Stimulated activated CD8-positive, alpha-beta memory T cell treated with anti-CD3 and anti-CD28 coated beads, Interleukin-2, amount 100 ng/mL, for 48 hours (primary cell): ENCODE data around the gene ELAC2.

ENCODE experiments used
- DNase-seq, 2 donors: peaks; one replicate each; pipeline ENCODE4 v3.0.0-alpha.2; 2020; ENCODE audit warnings: low read depth in 2 of 2

Gene ELAC2

GRCh38 chr17:13017655-13018459 lies at the start of gene ELAC2:
Gene ELAC2, minus strand, starts transcription at chr17:13018027. Its CDS starts 80 bp downstream, at chr17:13017947.
- peak; percentile 93 for DNase-seq

- DNase-seq, result no peak
Observed at GRCh38 chr17:13065032-13065431, 47.2 kb upstream of the ELAC2 start.

GRCh38 chr17:13055131-13055530 lies 37.3 kb upstream of the ELAC2 start:
- DNase-seq, result no peak

GRCh38 chr17:13054666-13055065 lies 36.8 kb upstream of the ELAC2 start:
- no peak for DNase-seq

- no peak for DNase-seq
Observed at GRCh38 chr17:13051915-13052314, 34.1 kb upstream of the ELAC2 start.

GRCh38 chr17:13047011-13047606 lies 29.3 kb upstream of the ELAC2 start:
- DNase-seq, result no peak

- no peak for DNase-seq
Observed at GRCh38 chr17:13046361-13046760, 28.5 kb upstream of the ELAC2 start.

GRCh38 chr17:13044572-13045065 lies 26.8 kb upstream of the ELAC2 start:
- no peak for DNase-seq

GRCh38 chr17:13038931-13039665 lies 21.3 kb upstream of the ELAC2 start:
- DNase-seq, result no peak

- DNase-seq, result no peak
Observed at GRCh38 chr17:13036751-13037150, 18.9 kb upstream of the ELAC2 start.

GRCh38 chr17:13035420-13035819 lies 17.6 kb upstream of the ELAC2 start:
- no peak for DNase-seq

GRCh38 chr17:13031718-13032350 lies 14.0 kb upstream of the ELAC2 start:
- peak; percentile 23 to 26 for DNase-seq

- DNase-seq, result peak in 1 of 2 donors; percentile 5
Observed at GRCh38 chr17:13030459-13031300, 12.9 kb upstream of the ELAC2 start.

- no peak for DNase-seq
Observed at GRCh38 chr17:13030056-13030455, 12.2 kb upstream of the ELAC2 start.

GRCh38 chr17:13029340-13029739 lies 11.5 kb upstream of the ELAC2 start:
- DNase-seq, result no peak

GRCh38 chr17:13027246-13027645 lies 9.4 kb upstream of the ELAC2 start:
- no peak for DNase-seq

GRCh38 chr17:13025687-13026086 lies 7.9 kb upstream of the ELAC2 start:
- DNase-seq, result no peak

- no peak for DNase-seq
Observed at GRCh38 chr17:13025258-13025627, 7.4 kb upstream of the ELAC2 start.

- peak; percentile 45 for DNase-seq
Observed at GRCh38 chr17:13024526-13025257, 6.9 kb upstream of the ELAC2 start.

- DNase-seq, result no peak
Observed at GRCh38 chr17:13024016-13024415, 6.2 kb upstream of the ELAC2 start.
